Adipose tissue (tissue), 3 donors: ENCODE data around the gene TTC28. TPM values are rescaled to one million over a fixed set of nuclear protein-coding genes. Genes with fewer than 3 reads are reported as not detected.

Experiments
- H3K27ac ChIP-seq: one replicate; pipeline ENCODE4 v1.5.1; 2013; ENCODE audit warnings: low read depth, low read length
- WGBS, 3 donors: extraction: QIAGEN DNeasy Blood & Tissue Kit; methylation state at CpG; one replicate each; pipeline ENCODE4 v1.1.7; 2013; 5-methylcytosine and 5-hydroxymethylcytosine counted together
- polyA plus RNA-seq, 3 donors: library from polyadenylated mRNA; stranded (reverse); fragments of 200-250 nt; gene quantifications; one replicate each; pipeline ENCODE4 v1.2.3, GENCODE V29; 2013
- donor health status: healthy with polysubstance abuse.
- donor health status: Bipolar disorder and iron deficiency.
- donor health status: healthy.

TTC28 gene
- polyA plus RNA-seq, 3 donors: 2.8 to 10.6 (median 8.3) TPM

DNA sequence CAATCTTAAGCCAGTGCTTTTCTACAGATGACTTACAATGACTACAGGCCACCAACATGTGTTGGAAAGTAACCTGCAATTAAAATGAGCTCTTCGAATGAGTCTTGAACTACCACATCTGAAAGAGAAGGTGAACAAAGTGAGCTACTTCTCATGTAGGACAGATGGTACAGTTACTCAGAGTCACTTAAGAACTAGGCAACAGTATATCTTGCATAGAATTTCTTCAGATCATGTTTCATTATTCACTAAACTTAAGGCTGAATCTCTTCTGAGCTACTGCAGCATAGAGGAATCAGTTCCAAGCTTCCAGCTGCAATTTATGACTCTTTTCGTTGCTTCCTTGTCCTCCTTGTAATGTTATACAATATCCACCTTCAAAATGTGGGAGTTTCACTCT, 270.9 kb downstream of the TTC28 start:
- 72 to 79% (median 76%) methylated on average over 2 of the region's 2 CpGs for WGBS, 3 donors

DNA sequence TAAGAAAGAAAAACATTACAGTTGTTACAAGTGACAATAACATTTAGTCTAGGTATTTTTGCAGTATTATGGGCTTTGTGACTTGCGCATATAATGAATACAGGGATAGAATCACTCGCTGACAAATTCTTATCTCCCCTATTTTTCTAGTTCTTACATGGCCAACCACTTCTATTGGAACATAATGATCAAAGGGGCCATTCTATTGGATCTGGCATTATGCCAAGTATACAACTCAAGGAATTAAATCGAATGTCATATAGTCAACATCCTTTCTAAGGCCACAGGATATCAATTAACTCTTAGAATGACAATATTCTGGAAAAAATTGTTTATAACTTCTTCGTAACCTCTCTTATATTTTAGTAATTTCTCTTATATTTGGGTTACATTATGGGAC, 272.0 kb downstream of the TTC28 start:
- H3K27ac ChIP-seq: no peak overlapping the region
- WGBS, 3 donors: 79 to 88% (median 88%) methylated on average over 4 of the region's 4 CpGs

More for the DNA sequence above, 270.9 kb downstream of the TTC28 start:
- no peak overlapping the region for H3K27ac ChIP-seq

DNA sequence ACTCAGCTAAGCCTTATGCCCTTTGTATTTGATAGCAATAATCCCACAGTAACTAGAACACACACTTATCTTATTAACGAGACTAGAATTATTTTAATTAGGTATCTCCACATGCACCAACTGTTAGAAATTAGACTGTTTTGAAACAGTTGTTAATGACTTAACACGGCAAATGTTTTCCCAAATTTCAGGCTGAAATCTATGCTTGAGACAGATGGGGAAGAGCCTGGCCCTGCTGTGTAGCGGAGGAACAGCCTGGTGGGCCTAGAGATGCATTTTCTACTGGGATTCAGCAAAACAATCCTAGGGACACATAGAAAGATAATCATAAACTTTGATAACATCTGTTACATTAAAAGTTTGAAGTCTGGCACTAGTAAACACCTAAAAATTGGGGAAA, 273.4 kb downstream of the TTC28 start:
- H3K27ac ChIP-seq: no peak overlapping the region
- 79 to 98% (median 96%) methylated on average over 3 of the region's 3 CpGs for WGBS, 3 donors

DNA sequence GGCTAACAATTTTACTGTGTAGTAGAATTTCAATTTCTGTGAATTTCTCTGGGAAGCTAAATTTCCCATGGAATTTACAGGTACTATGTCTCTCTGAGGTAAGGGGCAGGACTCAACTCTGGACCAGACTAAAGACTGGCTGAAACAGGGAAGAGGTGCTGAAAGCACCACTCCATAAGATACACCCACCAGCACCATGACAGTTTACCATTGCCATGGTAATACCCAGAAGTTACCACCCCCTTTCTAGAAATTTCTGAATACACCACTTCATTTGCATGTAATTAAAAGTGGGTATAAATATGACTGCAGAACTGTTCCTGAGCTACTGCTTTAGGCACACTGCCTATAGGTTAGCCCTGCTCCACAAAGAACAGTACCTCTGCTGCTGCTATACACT, 274.1 kb downstream of the TTC28 start:
- H3K27ac ChIP-seq: no peak overlapping the region

DNA sequence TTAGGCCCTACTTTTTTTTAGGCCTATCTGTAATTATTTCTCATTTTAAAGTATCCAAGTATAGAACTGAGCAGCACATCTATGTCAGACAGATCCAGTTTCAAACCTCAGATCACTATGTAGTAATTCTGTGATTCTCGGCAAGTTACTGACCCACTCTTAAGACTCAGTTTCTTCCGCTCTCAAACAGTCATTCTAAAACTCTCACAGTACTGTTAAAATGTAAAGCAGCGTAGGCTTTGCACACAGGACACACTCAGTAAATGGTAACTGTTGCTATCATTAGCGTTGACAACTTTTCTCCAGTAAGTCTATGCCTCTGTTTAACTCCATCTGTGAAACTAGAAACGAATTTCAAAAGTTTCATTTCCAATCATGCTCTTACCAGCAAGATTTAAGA, 277.1 kb downstream of the TTC28 start:
- H3K27ac ChIP-seq: no peak overlapping the region
- WGBS, 3 donors: 92 to 95% (median 92%) methylated on average over 5 of the region's 5 CpGs

DNA sequence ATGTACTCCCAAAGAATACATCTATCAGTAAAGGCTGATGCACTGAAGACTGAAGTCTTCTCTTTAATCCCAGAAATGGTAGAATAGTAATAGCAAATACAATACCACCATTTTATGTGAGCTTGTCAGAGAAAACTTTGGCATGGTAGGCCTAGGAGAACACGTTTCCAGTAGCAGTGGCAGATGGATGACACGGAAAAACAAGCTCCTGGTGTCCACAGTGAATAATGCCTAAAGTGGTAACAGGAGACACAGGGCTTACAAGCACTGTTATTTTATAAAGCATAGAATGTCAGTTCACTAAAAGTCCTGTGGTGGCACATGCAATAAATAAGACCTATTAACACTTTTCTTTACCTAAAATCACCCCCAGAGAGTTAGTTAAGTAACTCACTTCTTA, 277.6 kb downstream of the TTC28 start:
- WGBS, 3 donors: 72 to 91% (median 86%) methylated on average over 2 of the region's 2 CpGs
- no peak overlapping the region for H3K27ac ChIP-seq

DNA sequence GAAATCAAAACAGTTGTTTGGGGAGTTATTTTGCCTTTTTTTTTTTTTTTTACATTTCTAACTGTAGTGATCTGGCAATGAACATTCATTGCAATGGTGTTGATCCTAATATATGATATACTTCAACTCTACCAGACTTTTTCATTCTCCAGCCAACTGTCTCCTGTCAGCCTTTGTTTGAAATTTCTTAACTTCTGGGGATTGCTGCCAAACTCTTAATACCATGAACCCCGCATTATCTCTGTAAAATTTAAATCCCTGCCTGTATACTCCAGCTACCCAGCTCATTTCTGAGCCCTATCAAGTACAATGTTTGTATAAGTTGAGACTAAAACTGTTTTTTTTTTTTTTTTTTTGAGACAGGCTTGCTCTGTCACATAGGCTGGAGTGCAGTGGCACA, 280.7 kb downstream of the TTC28 start:
- H3K27ac ChIP-seq: no peak overlapping the region
- 45 to 94% (median 77%) methylated on average over 1 of the region's 1 CpG for WGBS, 3 donors

DNA sequence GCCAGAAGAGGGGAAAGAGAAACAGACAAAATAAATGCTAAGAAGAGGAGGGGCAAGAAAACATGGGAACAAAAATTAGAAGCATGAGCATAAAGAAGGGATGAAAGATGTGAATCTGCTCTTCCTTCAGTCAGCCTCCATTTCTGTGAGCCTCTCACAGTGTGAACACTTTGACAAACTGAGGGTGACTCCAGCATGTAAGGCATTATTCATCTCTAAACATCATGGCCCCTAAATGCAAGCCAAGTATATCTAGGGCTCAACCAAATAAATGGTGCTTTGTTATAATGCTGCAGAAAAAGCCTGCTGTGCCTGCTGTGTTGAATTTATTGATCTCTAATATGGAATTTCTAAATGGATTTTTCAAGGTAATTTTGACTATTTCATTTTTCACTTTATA, 281.3 kb downstream of the TTC28 start:
- no peak overlapping the region for H3K27ac ChIP-seq

DNA sequence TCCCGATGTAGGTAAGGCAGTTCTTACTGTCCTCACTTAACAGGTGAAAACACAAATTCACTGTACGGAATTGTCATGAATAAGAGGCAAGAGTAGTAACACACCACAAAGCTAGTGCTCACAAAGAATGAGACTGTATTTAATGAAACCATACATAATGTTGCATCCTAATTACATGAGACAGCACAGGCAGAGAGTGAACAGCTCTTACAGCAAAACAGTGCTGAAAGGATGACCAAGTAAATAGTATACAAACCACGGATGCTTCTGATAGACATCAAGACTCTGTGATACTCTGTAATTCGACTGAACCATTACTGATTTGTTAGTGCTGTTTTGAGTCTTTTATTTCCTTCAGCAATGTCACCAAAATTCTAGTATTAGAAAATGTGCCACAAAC, 282.3 kb downstream of the TTC28 start:
- 84 to 88% (median 88%) methylated on average over 4 of the region's 4 CpGs for WGBS, 3 donors
- H3K27ac ChIP-seq: no peak overlapping the region

DNA sequence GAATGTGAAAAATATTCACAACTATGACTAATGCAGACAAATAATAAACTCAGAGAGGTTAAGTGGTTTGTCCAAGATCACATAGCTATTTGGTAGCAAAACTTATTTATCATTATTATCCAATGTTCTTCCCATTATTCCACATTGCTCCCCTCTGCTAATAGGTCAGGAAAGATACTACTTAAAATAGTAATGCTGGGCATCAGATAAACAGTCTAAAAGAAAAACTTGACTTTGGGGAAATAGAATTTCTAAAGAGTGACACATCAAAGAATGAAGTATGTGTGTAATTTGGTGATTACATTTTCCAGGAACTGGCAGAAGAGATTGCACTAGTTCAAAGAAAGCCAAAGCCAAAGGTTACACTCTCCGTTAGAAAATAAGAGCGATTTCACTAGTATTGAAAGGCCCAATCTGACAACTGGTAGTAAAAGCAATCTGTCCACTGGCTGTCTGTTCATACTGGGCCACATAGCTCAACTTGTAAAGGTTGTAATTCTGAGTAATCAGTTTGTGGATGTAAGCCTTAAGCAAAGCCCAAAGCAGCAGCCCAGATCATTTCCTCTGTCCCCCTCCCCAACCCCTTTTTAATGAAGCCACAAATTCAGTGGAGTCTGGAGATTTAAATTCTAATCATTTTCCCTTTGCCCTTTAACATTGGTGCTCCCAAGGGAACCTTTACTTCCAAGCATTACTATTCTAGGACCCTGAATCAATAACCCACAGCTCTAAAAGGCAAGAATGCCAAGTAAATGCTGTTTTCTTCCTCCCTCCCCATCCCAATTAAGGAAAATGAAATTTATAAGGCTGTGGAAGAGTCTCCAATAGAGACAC, 283.5 kb downstream of the TTC28 start:
- no peak overlapping the region for H3K27ac ChIP-seq

DNA sequence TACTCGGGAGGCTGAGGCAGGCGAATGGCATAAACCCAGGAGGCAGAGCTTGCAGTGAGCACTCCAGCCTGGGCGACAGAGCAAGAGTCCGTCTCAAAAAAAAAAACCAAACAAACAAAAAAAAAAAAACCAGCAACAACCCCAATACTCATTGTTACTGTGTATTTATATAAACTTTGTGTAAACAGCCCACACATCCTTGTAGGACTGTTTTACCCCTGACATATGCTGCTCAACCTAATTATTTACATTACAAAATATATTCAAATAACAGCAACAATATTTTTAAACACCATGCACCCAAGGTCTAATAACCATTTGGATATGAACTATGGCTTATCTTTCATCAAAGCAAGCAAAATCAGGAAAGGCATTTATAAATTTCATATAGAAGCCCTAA, 284.1 kb downstream of the TTC28 start:
- 94 to 96% (median 94%) methylated on average over 4 of the region's 4 CpGs for WGBS, 3 donors
- no peak overlapping the region for H3K27ac ChIP-seq

More for the DNA sequence above, 283.5 kb downstream of the TTC28 start:
- WGBS, 3 donors: 14 to 18% (median 16%) methylated on average over 2 of the region's 2 CpGs

DNA sequence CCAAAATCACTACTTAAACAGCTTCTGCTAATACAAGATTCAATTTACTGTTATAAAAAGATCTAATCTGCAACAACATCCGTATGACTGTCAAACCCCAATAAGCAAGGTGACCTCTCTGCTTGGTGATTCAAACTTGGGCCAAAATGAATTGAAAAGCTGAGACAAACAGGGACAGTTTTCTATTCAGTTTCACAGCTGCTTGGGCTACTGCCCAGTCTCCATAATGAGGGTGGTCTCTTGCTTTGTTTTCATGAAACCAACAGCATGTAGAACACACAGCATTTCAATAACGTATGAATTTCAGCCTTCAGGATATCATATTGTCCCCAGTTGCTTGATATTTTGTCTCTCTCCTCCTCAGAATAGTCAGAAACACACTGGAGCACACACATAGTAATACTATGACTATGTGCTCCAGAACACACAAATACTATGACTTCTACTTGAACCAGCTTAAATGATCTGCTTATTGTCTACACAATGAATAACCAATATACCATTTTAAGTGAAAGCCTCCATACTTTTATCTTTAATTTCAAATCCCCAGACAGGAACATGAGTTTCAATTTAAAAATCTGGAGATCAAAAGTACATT, 285.0 kb downstream of the TTC28 start:
- no peak overlapping the region for H3K27ac ChIP-seq
- 76 to 81% (median 79%) methylated on average over 2 of the region's 2 CpGs for WGBS, 3 donors

DNA sequence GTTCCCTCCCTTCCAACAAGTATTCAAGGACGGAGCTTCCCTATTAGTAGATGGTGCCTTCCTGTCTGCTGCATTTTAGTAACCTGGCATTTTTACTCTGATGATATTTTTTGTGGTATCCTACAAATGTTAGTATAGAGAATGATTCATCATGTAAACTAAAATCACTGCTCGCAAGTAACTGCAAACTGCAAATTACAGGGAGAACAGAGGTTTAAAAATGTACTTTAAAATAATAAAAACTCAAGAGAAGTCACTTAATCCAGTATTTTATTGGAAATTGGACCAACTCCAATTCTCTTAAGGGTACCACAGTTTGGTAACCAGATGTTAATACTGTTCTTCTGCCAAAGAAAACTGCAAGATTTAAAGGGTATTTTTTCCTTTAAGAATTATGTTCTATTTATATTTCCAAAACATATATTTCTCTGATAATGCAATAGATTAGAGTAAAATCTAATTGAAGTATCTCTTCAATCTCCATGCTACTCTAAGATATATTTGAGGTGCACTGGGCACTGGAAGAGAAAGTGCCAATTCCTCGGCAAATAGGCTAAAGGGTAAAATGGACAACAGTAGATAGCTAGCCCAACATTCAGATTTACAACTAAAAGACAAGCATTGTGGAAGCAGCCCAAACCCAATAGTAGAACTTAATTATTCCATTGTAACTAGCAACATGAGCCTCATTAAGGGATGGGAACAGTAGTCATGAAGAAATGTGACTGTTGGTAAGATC, 298.0 kb downstream of the TTC28 start:
- WGBS, 3 donors: 76 to 90% (median 77%) methylated on average over 3 of the region's 3 CpGs
- no peak overlapping the region for H3K27ac ChIP-seq

DNA sequence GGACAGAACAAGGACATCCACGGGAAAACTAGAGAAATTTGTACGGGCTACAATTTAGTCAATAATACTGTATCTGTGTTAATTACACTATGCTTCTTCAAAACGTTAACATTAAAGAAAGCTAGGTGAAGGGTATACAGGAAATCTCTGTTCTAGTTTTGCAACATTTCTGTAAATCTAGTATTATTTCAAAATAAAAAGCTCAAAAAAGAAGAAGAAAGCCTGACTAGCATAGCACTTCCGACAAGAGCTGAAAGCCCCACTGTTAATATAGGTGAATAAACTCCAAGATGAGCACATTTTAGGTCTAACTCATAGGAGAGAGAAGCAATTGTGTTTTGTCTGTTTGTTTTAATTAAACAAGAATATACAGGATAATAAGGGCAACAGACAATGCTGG, 299.7 kb downstream of the TTC28 start:
- H3K27ac ChIP-seq: no peak overlapping the region
- 59 to 90% (median 66%) methylated on average over 4 of the region's 4 CpGs for WGBS, 3 donors

DNA sequence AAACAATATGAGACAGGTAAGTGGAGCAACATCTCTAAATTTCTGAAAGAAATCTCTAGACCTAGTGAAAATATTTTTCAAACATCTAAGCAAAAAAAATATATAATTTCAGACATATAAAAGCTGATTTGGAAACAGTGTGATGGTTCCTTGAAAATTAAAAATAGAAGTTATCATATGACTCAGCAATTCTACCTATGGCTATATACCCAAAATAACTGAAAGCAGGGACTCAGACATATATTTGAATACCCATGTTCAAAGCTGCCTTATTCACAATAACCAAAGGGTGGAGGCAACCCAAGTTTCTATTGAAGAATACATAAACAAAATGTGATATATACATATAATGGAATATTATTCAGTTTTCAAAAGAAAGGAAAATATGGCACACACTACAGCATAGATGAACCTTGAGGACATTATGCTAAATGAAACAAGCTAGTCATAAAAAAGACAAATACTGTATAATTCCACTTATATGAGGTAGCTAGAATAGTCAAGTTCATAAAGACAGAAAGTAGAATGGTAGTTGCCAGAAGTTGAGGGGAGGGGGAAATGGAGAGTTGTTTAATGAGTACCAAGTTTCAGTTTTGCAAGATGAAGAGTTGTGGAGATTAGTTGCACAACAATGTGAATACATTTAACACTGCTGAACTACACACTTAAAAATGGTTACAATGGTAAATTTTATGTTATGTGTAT, 300.4 kb downstream of the TTC28 start:
- no peak overlapping the region for H3K27ac ChIP-seq

DNA sequence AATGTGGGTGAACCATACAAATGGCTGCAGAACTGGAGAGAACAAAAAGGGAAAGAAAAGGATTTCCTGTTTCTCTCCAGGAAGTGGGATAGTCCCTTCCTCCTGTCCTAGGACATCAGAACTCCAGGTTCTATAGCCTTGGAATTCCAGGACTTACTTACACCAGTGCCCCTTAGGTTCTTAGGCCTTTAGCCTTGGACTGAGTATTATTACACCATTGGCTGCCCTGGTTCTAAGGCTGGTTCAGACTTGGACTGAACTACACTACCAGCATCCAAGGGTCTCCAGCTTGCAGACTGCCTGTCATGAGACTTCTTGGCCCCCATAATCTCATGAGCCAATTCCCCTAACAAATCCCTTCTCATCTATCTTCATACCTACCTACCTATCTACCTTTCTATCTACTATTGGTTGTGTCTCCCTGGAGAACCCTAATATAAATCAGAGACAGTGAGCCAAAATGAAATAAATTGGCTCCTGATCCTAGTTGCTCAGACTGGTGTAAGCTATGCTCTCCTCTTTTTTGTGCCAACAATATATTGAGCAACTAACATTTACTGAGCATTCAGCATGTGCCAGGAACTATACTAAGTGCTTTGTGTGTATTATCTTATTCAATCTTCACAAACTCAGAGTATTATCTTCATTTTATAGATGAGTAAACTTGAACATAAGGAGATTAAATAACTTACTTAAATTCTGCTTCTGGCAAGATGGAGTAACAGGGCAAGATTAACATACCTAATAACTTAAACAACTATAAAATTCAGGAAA, 303.7 kb downstream of the TTC28 start:
- no peak overlapping the region for H3K27ac ChIP-seq

DNA sequence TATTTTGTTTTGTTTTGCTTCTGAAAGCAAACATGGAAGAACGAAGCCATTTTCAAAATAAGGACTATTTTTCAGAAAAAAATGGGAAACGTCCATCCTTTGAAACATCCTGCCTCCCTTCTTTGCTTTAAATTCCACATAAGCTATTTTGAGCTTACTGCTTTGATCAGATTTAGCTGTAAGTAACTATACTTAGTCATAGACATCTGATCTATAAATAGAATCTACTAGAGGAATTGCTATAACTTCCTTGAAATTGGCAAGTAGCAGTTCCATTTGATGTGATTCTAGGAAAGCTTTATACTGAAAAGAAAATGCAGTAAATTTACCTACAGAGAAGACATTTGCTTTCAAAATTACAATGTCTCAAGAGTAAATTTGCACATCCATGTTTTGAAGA, 305.8 kb downstream of the TTC28 start:
- H3K27ac ChIP-seq: no peak overlapping the region
- WGBS, 3 donors: 44 to 71% (median 52%) methylated on average over 2 of the region's 2 CpGs

DNA sequence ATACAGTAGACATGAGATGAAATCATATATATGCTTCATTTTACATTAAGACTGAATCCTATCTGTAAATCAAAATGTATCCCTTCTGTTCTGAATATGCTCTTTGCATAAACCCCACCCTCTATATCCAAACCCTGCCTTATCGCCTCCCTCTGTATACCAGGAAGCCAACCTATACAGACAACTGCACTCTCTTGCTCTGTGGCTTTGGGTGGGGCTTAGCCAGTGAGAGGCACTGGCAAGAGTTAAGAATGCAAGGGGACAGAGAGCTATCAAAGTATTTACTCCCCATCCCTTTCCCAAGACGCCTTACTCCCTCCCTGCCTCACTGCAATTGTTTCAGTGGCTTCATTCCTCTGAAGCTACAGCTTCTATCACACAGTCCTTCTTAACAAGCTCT, 309.8 kb downstream of the TTC28 start:
- no peak overlapping the region for H3K27ac ChIP-seq
- WGBS, 3 donors: 68 to 81% (median 80%) methylated on average over 2 of the region's 2 CpGs
